Measurements from ENCODE around the gene ZFHX3.

ZFHX3 gene

GRCh38 chr16:73054813-73055482 is 7.0 kb upstream of the ZFHX3 start:
- no peak for DNase-seq (ENCODE audit: low read depth in 2 of 2)

GRCh38 chr16:73054498-73054812 is 6.5 kb upstream of the ZFHX3 start:
- DNase-seq (ENCODE audit: low read depth in 2 of 2) = no peak

DNA sequence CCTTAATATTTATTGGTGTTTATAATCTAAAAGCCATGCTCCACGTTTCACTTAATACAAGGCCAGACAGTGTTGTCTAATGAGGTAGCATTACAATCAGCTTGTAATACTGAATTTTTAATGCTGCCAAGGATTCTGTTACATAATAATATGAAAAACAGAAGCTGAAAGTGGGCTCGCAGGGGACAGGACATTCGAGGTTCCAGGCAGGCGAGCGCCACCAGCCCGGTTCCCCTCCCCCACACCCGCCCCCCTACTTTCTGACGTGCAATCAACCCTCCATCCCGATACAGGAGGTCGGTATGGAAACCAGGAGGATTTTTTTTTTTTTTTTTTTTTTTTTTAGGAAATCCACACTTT is 6.2 kb upstream of the ZFHX3 start:
- DNase-seq (ENCODE audit: low read depth in 2 of 2) = no peak

DNA sequence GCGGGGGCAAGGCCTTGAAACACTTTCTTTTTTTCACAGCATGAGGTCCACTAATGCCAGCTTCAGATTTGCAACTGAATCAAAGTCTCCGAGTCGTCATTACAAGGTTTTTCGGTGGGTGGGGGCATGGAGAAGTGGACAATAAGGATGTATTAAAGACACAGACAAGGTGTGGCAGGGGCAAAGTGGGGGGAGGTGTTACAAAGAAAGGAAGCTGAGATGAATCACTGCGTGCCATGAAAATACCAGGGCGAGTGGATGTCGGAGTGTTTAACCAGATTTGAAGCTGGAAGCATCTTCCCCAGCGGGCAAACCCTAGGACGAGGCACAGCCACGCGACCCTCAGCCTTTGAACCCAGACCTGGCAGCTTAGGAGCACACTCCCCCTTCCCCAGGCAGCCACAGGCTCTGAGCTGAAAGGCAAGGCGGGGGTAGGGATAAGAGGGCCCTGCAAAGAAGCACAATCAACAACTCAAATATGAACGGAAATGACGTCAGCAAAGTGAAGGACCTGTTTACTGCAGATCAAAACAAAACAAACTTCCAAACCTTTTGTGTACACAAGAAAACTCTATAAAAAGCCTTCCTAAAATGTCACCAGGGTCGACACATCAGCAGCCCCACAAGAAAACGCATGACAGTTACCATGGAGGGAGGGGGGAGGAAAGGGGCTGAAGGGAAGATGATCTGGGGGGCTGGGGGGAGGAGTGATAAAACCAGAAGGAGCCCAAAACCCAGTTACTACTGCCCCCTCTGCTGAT is 5.6 kb upstream of the ZFHX3 start:
- no peak for DNase-seq (ENCODE audit: low read depth in 2 of 2)

GRCh38 chr16:73053038-73053363 is 5.1 kb upstream of the ZFHX3 start:
- DNase-seq (ENCODE audit: low read depth in 2 of 2) = no peak

- DNase-seq (ENCODE audit: low read depth in 2 of 2) = no peak
Observed at GRCh38 chr16:73052576-73052975, 4.6 kb upstream of the ZFHX3 start.

GRCh38 chr16:73051961-73052360 is 4.0 kb upstream of the ZFHX3 start:
- DNase-seq (ENCODE audit: low read depth in 2 of 2) = no peak

DNA sequence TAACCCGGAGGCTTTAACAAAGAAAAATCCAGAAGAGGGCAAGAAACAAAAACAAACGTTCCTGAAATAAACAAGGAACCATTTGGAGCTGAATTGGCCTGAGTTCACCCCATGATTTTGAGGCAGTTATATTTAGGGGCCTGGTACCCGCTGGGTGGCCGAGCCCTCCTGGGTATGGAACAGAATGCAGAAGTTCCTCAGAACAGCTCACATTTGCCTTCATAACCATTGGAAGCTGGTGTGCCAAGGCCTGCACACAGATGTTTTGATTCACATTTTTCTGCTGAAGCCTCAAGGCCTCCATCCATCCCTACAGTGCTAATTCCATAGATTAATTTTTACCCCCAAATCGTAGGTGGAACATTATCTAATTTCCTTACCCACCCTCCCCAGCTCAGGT is 3.3 kb upstream of the ZFHX3 start:
- DNase-seq (ENCODE audit: low read depth in 2 of 2) = no peak

GRCh38 chr16:73050201-73051099 is 2.5 kb upstream of the ZFHX3 start:
- DNase-seq (ENCODE audit: low read depth in 2 of 2) = no peak

- DNase-seq (ENCODE audit: low read depth in 2 of 2) = no peak
Observed at GRCh38 chr16:73049511-73049910, 1.6 kb upstream of the ZFHX3 start.

GRCh38 chr16:73049091-73049490 is 1.2 kb upstream of the ZFHX3 start:
- no peak for DNase-seq (ENCODE audit: low read depth in 2 of 2)

- no peak for DNase-seq (ENCODE audit: low read depth in 2 of 2)
Observed at GRCh38 chr16:73048292-73049080, 558 bp upstream of the ZFHX3 start.

GRCh38 chr16:73047221-73047535 is 750 bp downstream of the ZFHX3 start:
- no peak for DNase-seq (ENCODE audit: low read depth in 2 of 2)

DNA sequence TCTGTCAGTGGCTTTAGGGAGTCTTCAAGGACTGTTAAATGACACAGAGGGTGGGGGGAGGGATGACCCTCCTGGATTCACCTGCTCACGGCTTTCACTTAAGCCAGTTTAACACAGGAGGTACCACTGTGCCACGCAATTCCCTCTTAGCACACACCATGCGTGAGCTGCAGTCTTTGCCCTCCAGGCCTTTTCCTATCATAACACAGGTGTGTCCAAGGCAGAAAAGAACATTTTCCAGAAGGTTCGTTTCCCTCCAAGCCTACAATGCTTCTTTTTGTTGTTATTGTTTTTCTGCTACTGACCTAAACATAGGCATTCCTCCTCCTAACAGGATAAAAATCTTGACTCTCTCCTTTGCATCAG is 1.1 kb downstream of the ZFHX3 start:
- no peak for DNase-seq (ENCODE audit: low read depth in 2 of 2)

DNA sequence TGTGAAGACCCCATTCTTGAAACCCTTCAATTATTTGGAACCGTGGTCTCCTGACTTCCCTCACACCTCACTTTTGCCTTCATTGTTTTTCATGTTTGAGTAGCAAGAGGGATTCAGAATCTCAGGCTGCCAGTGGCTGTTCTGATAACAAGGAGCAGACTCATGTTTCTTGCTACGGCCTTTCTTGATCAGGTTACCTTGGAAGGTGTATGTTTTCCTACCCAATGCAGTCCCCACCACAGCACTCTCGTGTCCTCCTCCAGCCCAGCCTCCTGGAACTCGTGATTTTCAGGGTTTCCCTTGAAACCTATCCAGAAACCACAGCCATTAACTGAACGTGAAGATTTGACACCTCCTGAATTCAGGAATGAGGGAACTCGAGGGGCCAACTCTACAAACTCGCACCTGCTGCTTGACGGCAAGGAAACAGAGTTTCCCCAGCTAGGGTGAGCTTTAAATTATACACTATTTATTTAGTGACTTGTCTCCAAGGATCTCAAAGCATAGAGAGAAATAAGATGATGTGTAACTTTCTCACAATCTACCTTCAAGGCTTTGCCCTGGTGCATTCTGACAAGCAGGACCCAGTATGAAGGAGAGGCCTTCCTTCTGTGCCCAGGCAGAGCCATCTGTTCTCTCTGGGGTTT is 1.6 kb downstream of the ZFHX3 start:
- DNase-seq (ENCODE audit: low read depth in 2 of 2) = no peak

GRCh38 chr16:73043828-73044467 is 4.0 kb downstream of the ZFHX3 start:
- no peak for DNase-seq (ENCODE audit: low read depth in 2 of 2)

DNA sequence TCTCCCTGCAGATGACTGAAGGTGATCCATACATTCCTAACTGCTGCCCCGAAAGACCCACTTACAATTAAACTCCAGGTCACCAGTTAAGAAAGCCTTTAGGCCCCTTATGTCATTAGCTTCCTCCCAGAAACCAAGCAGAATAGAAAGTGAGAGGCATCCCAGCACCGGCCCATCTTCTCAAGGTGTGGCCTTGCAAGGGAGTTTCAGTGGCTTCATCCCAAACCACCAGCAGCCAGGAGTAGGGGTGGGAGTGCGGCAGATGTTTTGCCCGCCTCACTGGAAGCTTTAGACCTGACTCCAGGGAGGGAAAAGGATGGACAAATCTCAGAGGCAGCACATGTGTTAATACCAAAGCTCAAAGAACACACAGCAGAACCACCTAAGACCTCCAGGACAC is 5.1 kb downstream of the ZFHX3 start:
- DNase-seq (ENCODE audit: low read depth in 2 of 2) = no peak

DNA sequence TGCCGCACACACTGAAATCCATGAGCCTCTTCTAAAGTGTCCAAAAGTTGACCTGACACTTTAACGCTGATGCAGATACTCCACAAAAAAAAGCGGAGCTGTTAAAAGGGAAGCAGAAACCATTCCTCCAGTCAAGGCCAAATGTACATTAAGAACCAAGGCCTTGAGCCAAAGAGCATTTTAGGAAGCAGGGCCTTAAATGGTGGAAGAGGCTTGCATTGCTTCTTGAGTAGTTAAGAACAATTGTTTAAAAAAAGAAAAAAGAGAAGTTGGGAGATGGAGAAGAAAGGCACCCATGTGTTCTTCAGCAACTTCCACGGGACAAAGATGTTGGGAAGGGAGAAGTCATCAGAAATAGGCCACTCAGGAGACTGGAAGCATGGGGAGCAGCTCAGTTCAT is 6.3 kb downstream of the ZFHX3 start:
- no peak for DNase-seq (ENCODE audit: low read depth in 2 of 2)

DNA sequence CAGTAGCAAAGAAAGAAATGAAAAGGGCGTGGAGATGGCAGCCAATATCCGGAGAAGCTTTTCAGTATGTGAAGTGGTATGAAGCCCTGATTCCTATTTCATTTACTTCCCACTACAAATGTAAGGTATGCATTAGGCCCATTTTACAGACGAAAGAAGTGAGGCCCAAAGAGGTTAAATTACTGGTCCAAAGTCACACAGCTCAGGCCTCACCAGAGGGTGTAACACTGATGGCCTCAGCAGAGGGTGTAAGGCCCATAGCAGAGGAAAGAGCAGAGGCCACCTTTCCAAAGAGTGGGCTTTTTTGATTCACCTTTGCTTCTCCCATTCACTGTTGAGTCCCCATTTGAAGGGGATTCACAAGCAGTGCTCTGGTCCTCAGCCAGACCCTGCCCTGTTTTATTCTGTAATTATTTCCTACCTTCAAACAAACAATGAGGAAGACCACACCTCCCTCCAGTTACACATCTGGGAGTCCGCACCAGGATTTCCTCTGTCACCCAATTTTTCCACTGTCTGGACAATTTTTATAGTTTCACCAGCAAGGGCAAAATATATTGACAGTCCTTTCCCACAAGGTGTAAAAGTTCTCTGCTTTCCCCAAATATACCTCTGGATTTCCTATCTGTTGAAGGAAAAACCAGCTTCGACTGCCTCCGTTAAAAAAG is 7.1 kb downstream of the ZFHX3 start:
- no peak for DNase-seq (ENCODE audit: low read depth in 2 of 2)

DNA sequence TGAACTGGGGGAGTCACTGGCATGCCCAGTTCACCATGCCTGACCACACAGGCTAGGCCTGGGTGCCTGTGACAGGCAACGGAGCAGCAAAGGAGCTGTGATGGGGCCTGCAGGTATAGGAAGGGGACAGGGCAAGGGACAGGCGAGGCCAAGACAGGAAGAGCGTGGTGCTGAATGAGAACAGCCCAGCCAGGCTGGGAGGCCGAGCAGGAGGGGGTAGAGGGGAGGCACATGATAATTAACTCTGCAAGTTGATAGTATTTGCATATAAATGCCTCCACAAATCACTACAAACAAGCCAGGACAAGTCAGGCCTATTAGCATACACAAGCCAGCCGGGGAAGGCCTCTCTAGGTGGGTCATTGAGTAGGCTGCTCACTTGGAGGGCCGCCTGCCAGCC is 7.8 kb downstream of the ZFHX3 start:
- DNase-seq (ENCODE audit: low read depth in 2 of 2) = no peak

Measured in stimulated activated CD4-positive, alpha-beta T cell treated with anti-CD3 and anti-CD28 coated beads, Interleukin-15, amount 100 ng/mL, for 48 hours (primary cell).